ENCODE measurements around the gene CRBN. TPM values are rescaled to one million over a fixed set of nuclear protein-coding genes. Genes with fewer than 3 reads are reported as not detected.

CRBN gene
- total and polyA plus RNA-seq, 9 of the 15 experiments (the other 6 are each of a cell fraction or from before 2014, with no cell fraction given): 40.8 to 331 (median 57.4) TPM

- no peak for TF ChIP-seq ZBTB43 (CRISPR knock-in tag; IDR thresholded peaks at IDR 0.05)
- TF ChIP-seq BRD9 (IDR thresholded peaks at IDR 0.05; ENCODE audit: low read depth, partially characterized antibody): no peak
- TF ChIP-seq ZNF639 (CRISPR knock-in tag; conservative IDR thresholded peaks at IDR 0.05 in 1 of 2, IDR thresholded peaks at IDR 0.05 in 1 of 2): peak in 1 of 2 experiments; percentile 76; a peak in 2 of 4 replicates
- TF ChIP-seq ZNF445 (CRISPR knock-in tag; IDR thresholded peaks at IDR 0.05; ENCODE audit: low read depth): no peak
- no peak for TF ChIP-seq NFYB (IDR thresholded peaks at IDR 0.05; ENCODE audit: extremely low read depth, insufficient read length)
- no peak for TF ChIP-seq STAT5B (CRISPR knock-in tag; IDR thresholded peaks at IDR 0.05)
- TF ChIP-seq MNT (conservative IDR thresholded peaks at IDR 0.05): no peak
- TF ChIP-seq ZNF239 (CRISPR knock-in tag; IDR thresholded peaks at IDR 0.05): no peak
- TF ChIP-seq HNRNPH1 (optimal IDR thresholded peaks at IDR 0.05; ENCODE audit: low read depth, low read length): no peak
- no peak for TF ChIP-seq MAFG (tag; conservative IDR thresholded peaks at IDR 0.05)
- TF ChIP-seq KLF1 (tag; IDR thresholded peaks at IDR 0.05): no peak
- no peak for TF ChIP-seq IRF2 (CRISPR knock-in tag; IDR thresholded peaks at IDR 0.05)
- TF ChIP-seq SMC3 (conservative IDR thresholded peaks at IDR 0.05; ENCODE audit: insufficient read depth, low read depth, low read length): no peak
- TF ChIP-seq TOE1 (IDR thresholded peaks at IDR 0.05; ENCODE audit: borderline replicate concordance): no peak
- TF ChIP-seq TOE1 (CRISPR knock-in tag; IDR thresholded peaks at IDR 0.05; ENCODE audit: borderline replicate concordance, low read depth): no peak
- no peak for TF ChIP-seq RBM25 (IDR thresholded peaks at IDR 0.05; ENCODE audit: low read depth, low read length, severe bottlenecking)
- TF ChIP-seq ZNF174 (CRISPR knock-in tag; IDR thresholded peaks at IDR 0.05): no peak
- TF ChIP-seq MBD2 (IDR thresholded peaks at IDR 0.05; ENCODE audit: borderline replicate concordance, low read depth): no peak
- no peak for TF ChIP-seq ZNF140 (CRISPR knock-in tag; IDR thresholded peaks at IDR 0.05)
- no peak for TF ChIP-seq SUPT5H (IDR thresholded peaks at IDR 0.05)
- TF ChIP-seq ATF7 (IDR thresholded peaks at IDR 0.05): peak; percentile 9; the same call in 1 of the 2 replicates
- no peak for TF ChIP-seq ASH1L (IDR thresholded peaks at IDR 0.05; ENCODE audit: borderline replicate concordance, low read depth, partially characterized antibody)
Measured at GRCh38 chr3:3109407-3110298, 69.8 kb downstream of the CRBN start (continued).

Measured in K562 (cell line).